ENCODE data around the gene PAK1IP1.
"Not testable (repeated sequence)": the region's sequence is repeated elsewhere in the genome, so short reads cannot be mapped to it uniquely, and the experiment has no call there.

- TF ChIP-seq POLR2AphosphoS5, CTCF, POLR2A (IDR thresholded peaks at IDR 0.05): not testable (repeated sequence)
These were observed 46.9 kb downstream of the PAK1IP1 start for GRCh38 chr6:10741643-10742042.
